Measurements from ENCODE around the gene MED12.

DNA sequence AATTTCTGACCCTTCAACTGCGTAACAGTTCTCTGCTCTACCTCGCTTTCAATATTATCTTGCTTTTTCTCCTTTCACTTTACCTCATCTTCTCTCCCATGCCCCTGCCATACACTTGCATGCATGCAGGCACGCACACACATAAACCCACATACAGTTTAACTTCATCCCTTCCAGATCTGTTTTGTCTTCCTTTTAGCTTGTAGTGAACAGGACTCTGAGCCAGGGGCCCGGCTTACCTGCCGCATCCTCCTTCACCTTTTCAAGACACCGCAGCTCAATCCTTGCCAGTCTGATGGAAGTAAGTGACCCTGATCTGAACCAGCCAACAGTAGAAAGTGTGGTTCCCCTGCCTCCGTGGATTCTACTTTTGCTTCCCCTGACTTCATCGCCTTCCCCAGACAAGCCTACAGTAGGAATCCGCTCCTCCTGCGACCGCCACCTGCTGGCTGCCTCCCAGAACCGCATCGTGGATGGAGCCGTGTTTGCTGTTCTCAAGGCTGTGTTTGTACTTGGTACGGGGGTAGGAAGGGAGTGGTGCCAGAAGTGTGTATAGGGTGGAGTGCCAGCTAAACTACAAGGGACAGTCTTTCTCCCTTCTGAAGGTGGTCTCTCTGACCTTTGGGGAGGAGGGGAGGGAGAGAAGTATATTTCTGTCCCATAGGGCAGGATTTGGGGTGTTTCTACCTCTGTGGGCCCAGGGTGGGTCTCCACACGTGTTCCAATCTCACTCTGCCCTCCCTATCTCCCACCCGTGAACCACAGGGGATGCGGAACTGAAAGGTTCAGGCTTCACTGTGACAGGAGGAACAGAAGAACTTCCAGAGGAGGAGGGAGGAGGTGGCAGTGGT lies 10.7 kb downstream of the MED12 start:
- TF ChIP-seq, protein P1, sequence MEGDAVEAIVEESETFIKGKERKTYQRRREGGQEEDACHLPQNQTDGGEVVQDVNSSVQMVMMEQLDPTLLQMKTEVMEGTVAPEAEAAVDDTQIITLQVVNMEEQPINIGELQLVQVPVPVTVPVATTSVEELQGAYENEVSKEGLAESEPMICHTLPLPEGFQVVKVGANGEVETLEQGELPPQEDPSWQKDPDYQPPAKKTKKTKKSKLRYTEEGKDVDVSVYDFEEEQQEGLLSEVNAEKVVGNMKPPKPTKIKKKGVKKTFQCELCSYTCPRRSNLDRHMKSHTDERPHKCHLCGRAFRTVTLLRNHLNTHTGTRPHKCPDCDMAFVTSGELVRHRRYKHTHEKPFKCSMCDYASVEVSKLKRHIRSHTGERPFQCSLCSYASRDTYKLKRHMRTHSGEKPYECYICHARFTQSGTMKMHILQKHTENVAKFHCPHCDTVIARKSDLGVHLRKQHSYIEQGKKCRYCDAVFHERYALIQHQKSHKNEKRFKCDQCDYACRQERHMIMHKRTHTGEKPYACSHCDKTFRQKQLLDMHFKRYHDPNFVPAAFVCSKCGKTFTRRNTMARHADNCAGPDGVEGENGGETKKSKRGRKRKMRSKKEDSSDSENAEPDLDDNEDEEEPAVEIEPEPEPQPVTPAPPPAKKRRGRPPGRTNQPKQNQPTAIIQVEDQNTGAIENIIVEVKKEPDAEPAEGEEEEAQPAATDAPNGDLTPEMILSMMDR (conservative IDR thresholded peaks at IDR 0.05 in 1 of 2, IDR thresholded peaks at IDR 0.05 in 1 of 2; ENCODE audit: low read depth in 1 of 2, low read length in 2 of 2) = peak; percentile 70 to 78
- no peak for TF ChIP-seq EZH2 (IDR thresholded peaks at IDR 0.05; ENCODE audit: low read length, missing control alignments)

Measured in fibroblast of lung (primary cell).